Esophagus muscularis mucosa (tissue), 4 donors: ENCODE results near the gene RNF220.

Source experiments
- CTCF ChIP-seq, 3 experiments: fragments of 200-600 bp in 2 of 3; fragments of 450-650 bp in 1 of 3; sonication (generic) in 2 of 3; IDR thresholded peaks; one replicate each; pipeline ENCODE4 v1.5.1; 2017 to 2019; ENCODE audit warnings: antibody characterized with exemption in 3 of 3, mild to moderate bottlenecking in 2 of 3, moderate library complexity in 1 of 3
- EP300 ChIP-seq: sonication (generic); formaldehyde crosslinking; IDR thresholded peaks from one replicate; pipeline ENCODE4 v1.6.1; 2017; ENCODE audit warnings: antibody characterized with exemption
- POLR2A ChIP-seq: fragments of 450-650 bp; IDR thresholded peaks from one replicate; pipeline ENCODE4 v1.6.1; 2017; ENCODE audit warnings: antibody characterized with exemption, moderate library complexity, mild to moderate bottlenecking, low read depth

GRCh38 chr1:44418022-44418673, 13.1 kb downstream of the RNF220 start:
- TF ChIP-seq POLR2A (no peak), EP300 (no peak), CTCF (IDR thresholded peaks at IDR 0.05) (no peak)
